ENCODE data around the gene PSME2. TPM values are rescaled to one million over a fixed set of nuclear protein-coding genes. Genes with fewer than 3 reads are reported as not detected.
A peak's percentile ranks its signal among the peaks of the same experiment; 100 is the strongest.

PSME2 gene
- total and polyA plus RNA-seq, 9 of the 15 experiments (the other 6 are each of a cell fraction or from before 2014, with no cell fraction given): 111 to 579 (median 159) TPM

DNA sequence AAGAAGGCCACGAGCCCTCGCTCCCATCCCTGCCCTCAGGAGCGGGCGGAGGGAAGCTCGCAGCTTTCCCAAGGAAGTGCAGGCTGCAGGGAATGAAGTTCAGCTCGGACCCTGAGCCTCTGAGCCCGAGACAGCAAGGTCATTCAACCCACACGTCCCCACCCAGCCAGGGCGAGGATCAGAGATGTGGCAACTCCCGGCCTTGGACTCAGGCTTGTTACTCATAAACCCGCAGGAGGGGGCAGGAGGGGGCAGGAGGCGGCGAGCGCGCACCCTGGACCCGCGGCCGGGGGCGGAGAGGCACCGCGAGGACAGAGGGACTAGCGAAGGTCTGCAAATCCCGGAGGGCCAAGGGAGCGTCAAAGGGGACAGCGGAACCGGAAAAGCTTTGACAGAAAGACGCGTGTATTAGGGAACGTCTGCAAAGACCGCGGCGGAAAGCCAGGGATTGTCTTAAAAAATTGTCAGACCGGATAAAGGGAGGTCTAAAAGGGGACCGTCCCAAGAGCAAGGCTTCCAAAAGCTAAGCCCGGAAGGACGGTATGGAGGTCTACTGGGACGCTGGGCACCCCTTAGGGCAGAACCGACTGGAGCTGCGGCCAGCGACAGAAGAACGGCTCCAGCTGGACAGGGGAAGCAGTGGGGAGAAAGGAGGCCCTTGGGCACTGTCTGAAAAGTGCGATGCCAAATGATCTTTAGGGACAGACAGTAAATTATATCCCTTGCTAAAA lies 32.4 kb downstream of the PSME2 start (continued):
- TF ChIP-seq, protein P1, sequence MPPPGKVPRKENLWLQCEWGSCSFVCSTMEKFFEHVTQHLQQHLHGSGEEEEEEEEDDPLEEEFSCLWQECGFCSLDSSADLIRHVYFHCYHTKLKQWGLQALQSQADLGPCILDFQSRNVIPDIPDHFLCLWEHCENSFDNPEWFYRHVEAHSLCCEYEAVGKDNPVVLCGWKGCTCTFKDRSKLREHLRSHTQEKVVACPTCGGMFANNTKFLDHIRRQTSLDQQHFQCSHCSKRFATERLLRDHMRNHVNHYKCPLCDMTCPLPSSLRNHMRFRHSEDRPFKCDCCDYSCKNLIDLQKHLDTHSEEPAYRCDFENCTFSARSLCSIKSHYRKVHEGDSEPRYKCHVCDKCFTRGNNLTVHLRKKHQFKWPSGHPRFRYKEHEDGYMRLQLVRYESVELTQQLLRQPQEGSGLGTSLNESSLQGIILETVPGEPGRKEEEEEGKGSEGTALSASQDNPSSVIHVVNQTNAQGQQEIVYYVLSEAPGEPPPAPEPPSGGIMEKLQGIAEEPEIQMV (tag; conservative IDR thresholded peaks at IDR 0.05; ENCODE audit: low read depth): no peak
- TF ChIP-seq SMAD3 (CRISPR knock-in tag; conservative IDR thresholded peaks at IDR 0.05) (no peak), ZNF668 (CRISPR knock-in tag; IDR thresholded peaks at IDR 0.05) (no peak), CHD4 (IDR thresholded peaks at IDR 0.05; ENCODE audit: insufficient read depth, insufficient replicate concordance, low read depth, low read length, poor library complexity, severe bottlenecking) (no peak), DPF2 (IDR thresholded peaks at IDR 0.05) (peak; percentile 22), ELF4 (CRISPR knock-in tag; IDR thresholded peaks at IDR 0.05) (no peak), SRSF3 (IDR thresholded peaks at IDR 0.05; ENCODE audit: insufficient read depth, low read length) (no peak), EP300 (IDR thresholded peaks at IDR 0.05; ENCODE audit: low read length) (no peak), CHD2 (IDR thresholded peaks at IDR 0.05; ENCODE audit: low read depth, low read length) (peak; percentile 38; the same call in 1 of the 2 replicates), RBFOX2 (IDR thresholded peaks at IDR 0.05; ENCODE audit: low read depth, low read length) (peak; percentile 87), KAT8 (IDR thresholded peaks at IDR 0.05; ENCODE audit: low read depth) (no peak), MCM2 (IDR thresholded peaks at IDR 0.05; ENCODE audit: low read depth) (no peak), ASH1L (IDR thresholded peaks at IDR 0.05; ENCODE audit: borderline replicate concordance, low read depth, partially characterized antibody) (no peak)
- TF ChIP-seq, protein P2, sequence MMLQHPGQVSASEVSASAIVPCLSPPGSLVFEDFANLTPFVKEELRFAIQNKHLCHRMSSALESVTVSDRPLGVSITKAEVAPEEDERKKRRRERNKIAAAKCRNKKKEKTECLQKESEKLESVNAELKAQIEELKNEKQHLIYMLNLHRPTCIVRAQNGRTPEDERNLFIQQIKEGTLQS (IDR thresholded peaks at IDR 0.05): peak; percentile 45; the same call in 1 of the 2 replicates
- TF ChIP-seq, protein P2 (CRISPR knock-in tag; conservative IDR thresholded peaks at IDR 0.05): no peak
- TF ChIP-seq, protein P3, sequence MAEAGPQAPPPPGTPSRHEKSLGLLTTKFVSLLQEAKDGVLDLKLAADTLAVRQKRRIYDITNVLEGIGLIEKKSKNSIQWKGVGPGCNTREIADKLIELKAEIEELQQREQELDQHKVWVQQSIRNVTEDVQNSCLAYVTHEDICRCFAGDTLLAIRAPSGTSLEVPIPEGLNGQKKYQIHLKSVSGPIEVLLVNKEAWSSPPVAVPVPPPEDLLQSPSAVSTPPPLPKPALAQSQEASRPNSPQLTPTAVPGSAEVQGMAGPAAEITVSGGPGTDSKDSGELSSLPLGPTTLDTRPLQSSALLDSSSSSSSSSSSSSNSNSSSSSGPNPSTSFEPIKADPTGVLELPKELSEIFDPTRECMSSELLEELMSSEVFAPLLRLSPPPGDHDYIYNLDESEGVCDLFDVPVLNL (CRISPR knock-in tag; IDR thresholded peaks at IDR 0.05; ENCODE audit: low read depth): no peak
- TF ChIP-seq, protein P4, sequence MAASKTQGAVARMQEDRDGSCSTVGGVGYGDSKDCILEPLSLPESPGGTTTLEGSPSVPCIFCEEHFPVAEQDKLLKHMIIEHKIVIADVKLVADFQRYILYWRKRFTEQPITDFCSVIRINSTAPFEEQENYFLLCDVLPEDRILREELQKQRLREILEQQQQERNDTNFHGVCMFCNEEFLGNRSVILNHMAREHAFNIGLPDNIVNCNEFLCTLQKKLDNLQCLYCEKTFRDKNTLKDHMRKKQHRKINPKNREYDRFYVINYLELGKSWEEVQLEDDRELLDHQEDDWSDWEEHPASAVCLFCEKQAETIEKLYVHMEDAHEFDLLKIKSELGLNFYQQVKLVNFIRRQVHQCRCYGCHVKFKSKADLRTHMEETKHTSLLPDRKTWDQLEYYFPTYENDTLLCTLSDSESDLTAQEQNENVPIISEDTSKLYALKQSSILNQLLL (CRISPR knock-in tag; IDR thresholded peaks at IDR 0.05; ENCODE audit: borderline replicate concordance): no peak
- TF ChIP-seq, protein P5, sequence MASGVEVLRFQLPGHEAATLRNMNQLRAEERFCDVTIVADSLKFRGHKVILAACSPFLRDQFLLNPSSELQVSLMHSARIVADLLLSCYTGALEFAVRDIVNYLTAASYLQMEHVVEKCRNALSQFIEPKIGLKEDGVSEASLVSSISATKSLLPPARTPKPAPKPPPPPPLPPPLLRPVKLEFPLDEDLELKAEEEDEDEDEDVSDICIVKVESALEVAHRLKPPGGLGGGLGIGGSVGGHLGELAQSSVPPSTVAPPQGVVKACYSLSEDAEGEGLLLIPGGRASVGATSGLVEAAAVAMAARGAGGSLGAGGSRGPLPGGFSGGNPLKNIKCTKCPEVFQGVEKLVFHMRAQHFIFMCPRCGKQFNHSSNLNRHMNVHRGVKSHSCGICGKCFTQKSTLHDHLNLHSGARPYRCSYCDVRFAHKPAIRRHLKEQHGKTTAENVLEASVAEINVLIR (CRISPR knock-in tag; IDR thresholded peaks at IDR 0.05): no peak

Data from K562 (cell line).